ENCODE data around the gene CCDC187. TPM values are rescaled to one million over a fixed set of nuclear protein-coding genes. Genes with fewer than 3 reads are reported as not detected.
A peak's percentile ranks its signal among the peaks of the same experiment; 100 is the strongest.

Gene CCDC187
- total RNA-seq, 1 experiment from 2014 or later = 0.41 TPM

DNA sequence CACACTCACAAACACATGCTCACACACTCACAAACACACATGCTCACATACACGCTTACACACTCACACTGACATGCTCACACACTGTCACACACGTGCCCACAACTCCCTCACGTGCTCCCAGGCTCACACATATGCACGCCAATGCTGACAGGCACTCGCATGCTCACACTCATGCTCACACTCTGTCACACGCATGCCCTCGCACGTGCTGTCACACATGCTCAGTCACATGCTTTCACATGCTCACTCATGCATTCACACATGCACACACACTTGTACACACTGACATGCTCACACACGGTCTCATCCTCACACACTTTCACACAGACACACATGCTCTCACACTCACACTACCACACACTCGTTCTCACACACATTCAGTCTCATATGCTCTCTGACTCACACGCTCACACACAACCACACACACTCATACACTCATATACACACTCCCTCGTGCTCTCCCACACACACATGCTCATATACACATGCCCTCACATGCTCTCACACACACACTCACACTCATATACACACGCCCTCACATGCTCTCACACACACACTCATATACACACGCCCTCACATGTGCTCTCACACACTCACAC lies 10.3 kb downstream of the CCDC187 start:
- in situ Hi-C loops (cut with HindIII; ENCODE audit: low pct_unique_long_range_greater_than_20kb, low sequenced_read_pairs) = no loop called here
- DNase-seq (ENCODE audit: low read depth) = no peak

DNA sequence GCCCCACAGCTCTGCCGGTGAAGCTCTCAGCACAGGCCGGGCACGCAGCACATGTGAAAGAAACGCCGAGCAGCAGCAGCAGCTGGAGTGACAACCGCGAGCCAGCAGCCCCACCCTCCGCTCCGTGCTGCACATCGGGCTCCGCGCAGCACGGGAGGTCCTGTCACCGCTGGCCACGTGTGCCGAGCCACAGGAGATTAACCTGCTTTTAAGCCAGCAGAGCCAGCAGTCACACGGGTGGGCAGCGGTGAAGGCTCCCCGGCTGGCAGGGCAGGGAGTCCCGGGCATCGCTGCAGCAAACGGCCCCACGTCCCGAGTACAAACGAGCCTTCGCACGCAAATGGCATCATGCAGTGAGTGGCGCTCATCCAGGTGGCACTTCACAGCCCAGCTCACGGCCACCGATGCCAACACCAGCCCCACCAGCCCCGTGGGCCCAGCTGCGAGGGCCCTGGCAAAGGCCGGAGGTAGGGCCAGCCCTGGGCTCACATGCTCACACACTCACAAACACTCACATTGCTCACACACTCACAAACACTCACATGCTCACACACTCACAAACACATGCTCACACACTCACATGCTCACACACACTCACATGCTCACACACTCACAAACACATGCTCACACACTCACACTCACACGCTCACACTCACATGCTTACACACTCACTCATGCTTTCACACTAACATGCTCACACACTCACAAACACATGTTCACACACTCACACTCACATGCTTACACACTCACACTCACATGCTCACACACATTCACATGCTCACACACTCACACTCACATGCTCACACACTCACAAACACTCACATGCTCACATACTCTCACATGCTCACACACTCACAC lies 11.1 kb downstream of the CCDC187 start:
- in situ Hi-C loops (cut with HindIII; ENCODE audit: low pct_unique_long_range_greater_than_20kb, low sequenced_read_pairs) = no loop called here
- no peak for DNase-seq (ENCODE audit: low read depth)

DNA sequence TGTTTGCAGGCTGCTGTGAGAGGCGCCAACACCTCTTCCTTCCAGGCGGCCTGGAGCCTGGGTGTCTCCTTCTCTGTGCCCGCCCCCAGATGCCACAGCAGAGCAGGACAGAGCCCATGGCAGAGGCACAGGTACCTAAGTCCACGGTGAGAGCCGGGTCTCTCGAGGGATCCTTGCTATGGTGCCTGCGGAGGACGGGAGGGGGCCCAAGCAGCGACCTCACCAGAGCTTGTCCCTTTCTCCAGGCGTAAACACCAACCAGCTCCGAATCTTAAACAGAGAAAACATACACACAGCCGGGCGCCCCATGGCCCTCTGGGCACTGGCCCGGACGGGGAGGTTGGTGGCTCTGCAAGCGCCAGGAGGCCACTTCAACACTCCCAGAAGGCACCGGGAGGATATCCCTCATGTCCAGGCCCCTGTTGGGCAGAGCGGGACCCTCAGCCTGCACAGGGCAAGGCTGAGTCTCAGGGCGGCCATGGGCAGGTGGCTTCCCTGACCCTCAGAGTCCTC lies 11.8 kb downstream of the CCDC187 start:
- no peak for DNase-seq (ENCODE audit: low read depth)
- in situ Hi-C loops (cut with HindIII; ENCODE audit: low pct_unique_long_range_greater_than_20kb, low sequenced_read_pairs) = no loop called here

DNA sequence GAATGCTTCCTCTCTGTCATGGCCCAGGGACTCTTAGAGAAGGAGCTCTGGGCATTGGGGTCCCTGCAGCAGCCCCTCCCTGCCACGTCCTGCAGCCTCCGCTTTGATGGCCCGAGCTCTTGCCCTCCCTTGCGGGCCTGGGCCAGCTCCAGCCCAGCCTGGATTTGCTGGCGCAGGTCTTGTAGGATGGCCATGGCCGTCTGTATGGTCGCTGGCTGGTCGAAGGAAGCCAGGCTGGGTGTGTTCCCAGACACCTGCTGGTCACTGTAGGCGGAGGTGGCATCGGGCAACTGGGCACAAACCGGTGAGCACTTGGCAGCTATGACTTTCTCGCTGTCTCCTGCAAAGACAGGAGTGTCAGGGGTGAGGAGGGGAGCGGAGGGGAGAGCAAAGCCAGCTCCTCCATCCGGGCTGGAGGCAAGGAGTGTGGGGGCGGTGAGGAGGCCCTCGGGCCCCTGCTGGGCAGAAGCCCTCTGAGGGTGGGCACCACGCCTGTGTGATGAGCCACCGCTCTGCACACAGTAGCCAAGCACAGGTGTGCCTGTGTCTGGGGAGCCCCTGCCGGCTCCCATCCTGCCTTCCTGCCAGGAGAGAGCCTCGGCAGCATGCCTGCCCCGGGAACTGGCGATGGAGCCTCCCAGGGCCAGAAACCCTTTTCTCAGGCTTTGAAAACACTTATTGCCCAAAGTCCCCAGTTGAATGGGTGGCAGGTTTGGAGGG lies 12.4 kb downstream of the CCDC187 start:
- in situ Hi-C loops (cut with HindIII; ENCODE audit: low pct_unique_long_range_greater_than_20kb, low sequenced_read_pairs) = no loop called here
- DNase-seq (ENCODE audit: low read depth) = no peak

DNA sequence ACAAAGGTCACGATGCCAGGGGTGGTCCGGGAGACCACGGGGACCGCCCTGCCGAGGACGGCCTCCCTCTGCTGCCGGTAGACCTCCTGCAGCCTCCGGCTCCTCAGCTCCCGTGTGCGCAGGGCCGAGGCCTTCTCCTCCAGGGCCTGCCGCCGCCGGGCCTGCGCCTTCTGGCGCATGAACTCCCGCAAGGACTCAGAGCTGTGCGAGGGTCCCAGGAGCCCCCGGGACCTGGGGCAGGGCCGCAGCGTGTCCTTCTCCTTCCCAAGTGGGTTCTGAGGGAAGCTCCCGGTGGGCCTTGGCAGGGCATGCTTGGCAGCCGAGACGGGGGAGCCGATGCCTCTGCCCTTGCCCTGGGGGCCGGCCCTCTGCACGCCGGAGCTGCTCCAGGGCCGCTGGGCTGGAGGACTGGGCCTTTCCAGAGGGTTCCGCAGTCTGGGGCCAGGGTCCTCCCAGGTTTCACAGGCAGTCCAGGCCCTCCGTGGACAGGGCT lies 13.3 kb downstream of the CCDC187 start:
- in situ Hi-C loops (cut with HindIII; ENCODE audit: low pct_unique_long_range_greater_than_20kb, low sequenced_read_pairs) = no loop called here

DNA sequence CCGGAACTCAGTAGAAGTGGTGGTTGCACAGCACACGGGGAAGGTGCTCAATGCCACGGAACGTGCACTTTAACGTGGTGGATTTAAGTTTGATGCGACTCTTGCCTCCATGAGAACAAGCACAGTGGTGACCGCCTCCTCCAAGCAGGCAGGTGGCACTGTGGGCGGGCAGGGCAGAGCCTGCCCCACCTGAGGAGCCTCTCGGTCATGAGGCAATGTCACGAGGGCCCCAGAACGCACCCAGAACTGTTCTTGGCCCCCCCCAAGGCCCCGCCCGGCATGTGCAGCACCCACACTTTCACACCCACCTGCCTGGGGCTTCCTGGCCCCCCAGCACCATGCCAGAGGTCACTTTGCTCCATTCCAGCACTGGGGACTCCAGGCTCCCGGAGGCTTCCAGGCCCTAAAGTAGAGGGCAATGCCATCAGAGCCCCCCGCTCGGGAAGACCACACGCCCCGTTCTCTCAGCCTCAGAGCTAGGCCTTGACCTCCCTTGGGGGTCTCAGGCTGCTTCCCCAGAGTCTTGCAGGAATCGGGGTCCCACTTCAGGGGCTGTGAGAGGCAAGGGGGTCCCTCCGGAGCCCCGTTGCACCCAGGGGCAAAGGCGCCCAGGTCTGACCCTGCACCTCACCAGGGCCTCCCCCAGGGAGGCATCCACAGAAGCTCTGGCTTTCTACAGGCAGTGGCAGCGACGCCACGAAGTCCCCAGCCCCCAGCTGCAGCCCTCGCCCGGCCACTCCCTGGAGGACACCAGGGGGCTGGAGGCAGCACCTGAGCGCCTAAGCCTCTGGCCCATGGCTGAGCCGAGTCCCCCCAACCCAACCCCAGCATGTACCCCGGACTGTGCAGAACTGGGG lies 14.0 kb downstream of the CCDC187 start:
- in situ Hi-C loops (cut with HindIII; ENCODE audit: low pct_unique_long_range_greater_than_20kb, low sequenced_read_pairs) = no loop called here
- no peak for DNase-seq (ENCODE audit: low read depth)

More for the DNA sequence above, 13.3 kb downstream of the CCDC187 start:
- no peak for DNase-seq (ENCODE audit: low read depth)

DNA sequence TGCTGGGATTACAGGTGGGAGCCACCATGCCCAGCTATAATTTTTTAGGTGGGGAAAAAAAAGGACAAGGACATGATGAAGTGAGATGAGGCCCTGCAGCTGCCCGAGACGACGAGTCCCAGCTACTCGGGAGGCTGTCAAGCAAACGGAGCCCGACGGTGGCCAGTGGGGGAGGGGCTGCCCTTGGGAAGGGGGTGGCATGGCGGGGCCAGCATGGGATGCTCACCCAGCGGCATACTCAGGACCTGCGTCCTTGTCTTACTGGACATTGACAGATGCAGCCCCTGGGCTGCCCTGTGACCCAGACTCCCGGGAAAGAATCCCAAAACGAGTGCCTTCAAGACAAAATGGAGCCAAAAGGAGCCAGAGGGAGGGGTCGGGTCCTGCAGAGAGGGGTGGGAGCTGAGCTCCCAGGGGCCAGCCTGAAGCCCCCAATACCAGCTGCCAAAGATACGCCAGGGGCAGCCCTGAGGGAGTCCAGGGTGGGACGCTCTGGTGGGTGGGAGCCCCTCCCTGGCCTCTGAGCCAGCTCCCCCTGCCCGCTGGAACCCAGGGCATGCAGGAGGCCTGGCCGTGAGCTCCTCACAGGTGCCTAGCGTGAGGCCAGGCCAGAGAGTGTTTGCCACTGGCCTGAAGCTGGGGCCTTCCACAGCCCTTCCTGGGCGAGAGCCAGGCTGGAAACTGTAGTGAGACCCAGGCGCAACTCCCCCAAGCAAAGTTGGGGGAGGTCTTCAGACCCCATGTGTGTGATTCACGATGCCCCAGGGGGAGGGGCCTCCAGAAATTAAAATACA lies 15.7 kb downstream of the CCDC187 start:
- in situ Hi-C loops (cut with HindIII; ENCODE audit: low pct_unique_long_range_greater_than_20kb, low sequenced_read_pairs) = no loop called here
- DNase-seq (ENCODE audit: low read depth) = no peak

DNA sequence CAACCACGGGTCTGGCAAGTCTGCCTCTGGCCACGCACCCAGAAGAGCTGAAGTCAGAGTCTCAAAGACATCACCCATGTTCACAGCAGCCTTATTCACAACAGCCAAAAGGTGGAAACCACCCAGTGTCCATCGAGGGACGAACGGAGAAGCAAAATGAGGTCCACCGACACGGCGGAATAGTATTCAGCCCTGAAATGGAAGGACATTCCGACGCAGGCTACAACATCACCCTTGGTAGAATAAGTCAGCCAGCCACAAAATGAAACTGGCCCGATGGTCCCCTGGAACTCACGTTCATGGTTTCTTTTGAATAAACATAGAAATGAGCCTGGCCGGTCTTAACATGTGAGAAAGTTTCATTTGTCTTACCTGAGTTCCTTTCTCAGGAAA lies 16.9 kb downstream of the CCDC187 start:
- in situ Hi-C loops (cut with HindIII; ENCODE audit: low pct_unique_long_range_greater_than_20kb, low sequenced_read_pairs) = no loop called here
- no peak for DNase-seq (ENCODE audit: low read depth)

DNA sequence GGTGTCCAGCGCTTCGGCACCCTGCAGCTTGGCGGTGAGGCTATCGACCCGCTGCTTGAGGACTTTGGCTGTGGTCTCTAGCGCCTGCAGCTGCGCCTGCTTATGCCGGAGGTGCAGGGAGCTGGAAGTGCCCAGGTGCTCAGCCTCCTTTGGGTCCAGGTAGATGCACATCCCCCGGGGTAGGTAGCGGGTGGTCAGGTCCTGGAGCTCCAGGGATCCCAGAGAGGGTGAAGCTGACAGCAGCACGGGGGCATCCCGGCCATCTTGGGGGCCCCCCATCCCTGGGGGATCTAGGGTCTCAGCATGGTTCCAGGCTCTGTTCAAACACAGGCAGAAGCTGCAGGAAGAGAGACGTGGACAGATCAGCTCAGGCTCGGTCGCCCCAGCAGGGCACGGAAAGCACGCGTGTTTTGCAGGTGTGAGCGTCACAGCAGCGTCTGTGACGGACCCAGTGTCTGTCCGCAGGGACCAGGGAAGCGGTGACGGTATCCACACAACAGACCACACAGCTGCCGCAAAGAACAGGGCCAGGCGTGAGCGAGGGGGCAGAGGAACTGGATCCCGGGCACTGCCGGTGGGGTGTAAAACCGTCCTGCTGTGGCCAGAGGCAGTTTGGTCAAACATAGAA lies 17.4 kb downstream of the CCDC187 start:
- no peak for DNase-seq (ENCODE audit: low read depth)
- in situ Hi-C loops (cut with HindIII; ENCODE audit: low pct_unique_long_range_greater_than_20kb, low sequenced_read_pairs) = no loop called here

DNA sequence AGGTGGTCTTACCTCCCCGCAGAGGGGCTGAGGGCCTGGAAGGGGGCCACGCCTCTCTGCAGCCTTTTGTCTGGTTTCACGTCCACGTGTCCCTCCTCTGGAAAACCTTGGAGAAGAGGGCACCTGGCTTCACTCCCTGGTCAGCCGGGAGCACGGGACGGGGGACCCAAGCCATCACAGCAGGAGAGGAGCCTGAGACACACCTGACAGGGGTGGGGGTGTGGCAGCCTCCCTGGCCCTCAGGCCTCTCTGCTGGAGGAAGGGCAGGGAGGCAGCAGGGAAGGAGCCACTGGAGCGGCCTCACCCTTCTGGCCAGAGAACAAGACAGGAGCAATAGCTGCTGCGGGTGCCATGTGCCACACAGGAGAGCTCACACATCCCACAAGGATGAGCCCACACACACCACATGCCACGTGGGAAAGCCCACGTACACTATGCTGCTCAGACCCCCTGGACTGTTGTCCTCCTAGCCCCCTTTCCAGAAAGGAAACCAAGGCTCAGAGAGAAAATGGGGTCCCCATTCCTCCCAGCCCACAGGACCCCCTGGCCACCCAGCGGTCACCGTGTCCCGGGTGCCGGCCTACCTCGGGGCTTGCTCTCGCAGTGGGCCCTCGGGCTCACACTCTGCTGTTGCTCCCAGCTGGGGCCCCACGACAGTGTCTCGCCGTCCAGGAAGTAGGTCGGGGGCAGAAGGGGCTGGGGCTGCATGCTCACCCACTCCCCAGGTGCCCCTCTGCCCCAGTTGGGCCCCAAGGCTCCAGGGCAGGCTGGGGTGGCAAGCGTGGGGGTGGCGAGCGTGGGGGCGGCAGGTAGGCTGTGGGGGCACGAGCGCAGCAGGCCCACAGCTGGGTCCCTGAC lies 18.2 kb downstream of the CCDC187 start:
- in situ Hi-C loops (cut with HindIII; ENCODE audit: low pct_unique_long_range_greater_than_20kb, low sequenced_read_pairs) = no loop called here
- DNase-seq (ENCODE audit: low read depth) = no peak

DNA sequence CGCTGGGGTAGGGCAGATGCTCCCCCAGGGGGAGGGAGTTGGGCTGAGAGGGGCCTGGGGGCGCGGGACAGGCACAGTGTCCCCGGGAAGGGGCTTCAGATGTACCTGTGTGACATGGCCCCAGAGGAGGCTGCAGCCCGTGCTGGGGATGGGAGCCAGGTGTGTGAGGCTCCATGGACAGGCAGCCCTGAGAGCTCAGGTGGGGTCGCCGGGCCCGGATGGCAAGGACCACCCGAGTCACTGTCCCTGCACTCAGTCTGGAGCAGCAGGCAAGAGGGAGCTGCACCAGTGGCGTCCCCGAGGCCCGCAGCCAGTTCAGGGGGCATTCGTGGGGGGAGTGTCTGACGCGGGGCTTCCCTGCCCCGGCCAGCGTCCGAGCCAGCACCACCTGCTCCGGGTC lies 18.9 kb downstream of the CCDC187 start:
- DNase-seq (ENCODE audit: low read depth) = no peak
- in situ Hi-C loops (cut with HindIII; ENCODE audit: low pct_unique_long_range_greater_than_20kb, low sequenced_read_pairs) = no loop called here

DNA sequence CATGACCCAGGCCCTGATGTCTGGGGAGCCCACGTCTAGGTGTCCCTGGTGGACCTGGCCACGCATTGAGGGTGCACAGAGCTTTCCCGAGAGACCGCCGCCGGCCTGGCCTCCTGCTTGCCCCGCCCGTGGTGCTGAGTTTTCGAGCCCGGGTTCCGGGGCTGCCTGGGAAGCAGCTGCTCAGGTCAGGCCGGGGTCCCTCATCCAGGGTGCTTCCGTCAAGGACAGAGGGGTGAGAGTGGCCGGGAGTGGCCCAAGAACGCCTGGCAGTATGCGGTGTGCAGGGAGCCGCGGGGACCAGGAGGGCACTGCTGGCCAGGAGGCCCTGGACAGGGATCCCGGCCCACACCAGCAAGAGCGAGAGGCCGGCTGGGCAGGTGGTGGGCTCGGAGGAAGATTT lies 19.6 kb downstream of the CCDC187 start:
- no peak for DNase-seq (ENCODE audit: low read depth)
- in situ Hi-C loops (cut with HindIII; ENCODE audit: low pct_unique_long_range_greater_than_20kb, low sequenced_read_pairs) = no loop called here

DNA sequence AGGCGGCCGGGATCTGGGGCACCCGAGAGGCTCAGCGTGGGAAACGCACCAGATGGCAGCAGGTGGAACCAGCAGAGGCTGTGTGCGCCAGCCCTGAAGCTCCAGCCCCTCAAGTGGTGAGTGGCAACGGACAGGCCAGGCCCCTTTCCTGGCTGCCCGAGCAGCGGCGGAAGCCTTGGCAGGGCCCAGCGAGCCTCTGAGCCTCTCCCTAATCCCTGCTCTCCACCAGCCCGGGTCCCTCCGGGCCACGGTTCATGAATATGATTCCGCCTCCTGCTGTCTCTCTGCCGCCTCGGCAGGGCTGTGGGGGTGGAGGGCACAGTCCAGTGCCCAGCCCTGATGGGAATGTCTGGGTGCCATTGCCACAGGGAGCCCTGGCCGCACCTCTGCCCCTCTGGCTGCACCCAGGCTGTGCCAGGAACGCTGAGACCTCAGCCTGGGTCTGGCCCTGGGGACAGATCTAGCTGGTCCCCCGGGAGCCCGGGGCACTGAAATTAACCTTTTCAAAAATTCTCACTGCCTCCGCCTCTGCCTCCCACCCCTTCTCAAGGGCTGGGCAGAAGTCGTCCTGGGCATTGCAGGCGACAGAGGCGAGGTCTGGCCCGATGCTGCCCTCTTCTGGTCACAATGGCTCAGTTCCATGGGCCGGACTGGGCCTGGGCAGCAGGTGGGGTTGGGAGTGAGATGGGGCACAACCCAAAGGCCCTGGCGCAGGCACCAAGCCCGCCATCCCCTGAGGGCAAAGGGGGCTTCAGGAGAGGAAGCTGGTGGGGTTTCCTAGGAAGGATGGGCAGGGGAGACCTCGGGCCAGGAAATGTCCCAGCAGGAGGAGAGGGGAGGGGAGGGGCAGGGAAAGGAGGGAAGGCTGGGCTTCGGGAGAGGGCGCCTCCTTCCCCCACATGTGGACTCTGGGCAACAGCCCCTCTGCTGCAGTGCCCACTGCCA lies 20.3 kb downstream of the CCDC187 start:
- peak; percentile 61 for DNase-seq (ENCODE audit: low read depth)
- in situ Hi-C loops (cut with HindIII; ENCODE audit: low pct_unique_long_range_greater_than_20kb, low sequenced_read_pairs) = no loop called here

DNA sequence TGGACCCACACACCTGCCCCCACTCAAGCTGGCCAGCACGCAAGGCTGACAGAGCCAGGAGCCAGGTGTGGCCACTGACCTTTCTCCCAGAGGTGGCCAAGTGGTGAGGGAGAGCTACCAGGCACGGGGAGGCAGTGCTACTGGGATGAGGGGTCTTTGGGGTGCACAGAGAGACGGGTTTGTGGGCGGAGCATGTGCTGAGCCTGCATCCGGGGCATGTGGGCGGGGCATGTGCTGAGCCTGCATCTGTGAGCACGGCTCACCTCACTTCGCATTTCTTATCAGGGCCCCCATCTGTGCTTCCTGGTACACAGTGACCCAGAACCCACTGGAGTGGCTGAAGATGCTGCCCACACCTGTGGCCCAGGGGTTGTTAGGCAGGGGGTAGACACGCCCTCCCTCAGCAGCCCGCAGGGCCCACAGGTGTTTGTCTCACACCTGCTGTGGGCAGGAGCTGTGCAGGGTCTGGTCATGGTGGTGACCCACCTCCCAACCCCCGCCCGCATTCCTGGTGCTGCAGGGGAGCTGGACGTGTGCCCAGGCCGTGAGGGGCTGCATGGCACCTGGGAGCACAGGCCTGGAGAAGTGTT lies 21.5 kb downstream of the CCDC187 start:
- in situ Hi-C loops (cut with HindIII; ENCODE audit: low pct_unique_long_range_greater_than_20kb, low sequenced_read_pairs) = no loop called here
- DNase-seq (ENCODE audit: low read depth) = no peak

Data from Caki2 (cell line).